ENCODE results near the gene TRHDE.
"Not testable (repeated sequence)": the region's sequence is repeated elsewhere in the genome, so short reads cannot be mapped to it uniquely, and the experiment has no call there.

The TRHDE gene

GRCh38 chr12:72510772-72511171 is 238.6 kb downstream of the TRHDE start:
- TF ChIP-seq ZNF274 (IDR thresholded peaks at IDR 0.05; ENCODE audit: low read depth, low read length) = no peak
- H3K4me3 ChIP-seq (ENCODE audit: low read length) = no peak overlapping the region

GRCh38 chr12:72511498-72511897 is 239.3 kb downstream of the TRHDE start:
- no peak overlapping the region for H3K4me3 ChIP-seq (ENCODE audit: low read length)
- no peak for TF ChIP-seq ZNF274 (IDR thresholded peaks at IDR 0.05; ENCODE audit: low read depth, low read length)

GRCh38 chr12:72511906-72512305 is 239.7 kb downstream of the TRHDE start:
- no peak overlapping the region for H3K4me3 ChIP-seq (ENCODE audit: low read length)
- TF ChIP-seq ZNF274 (IDR thresholded peaks at IDR 0.05; ENCODE audit: low read depth, low read length) = no peak

GRCh38 chr12:72520044-72520678 is 248.0 kb downstream of the TRHDE start:
- H3K4me3 ChIP-seq (ENCODE audit: low read length) = not testable (repeated sequence)

GRCh38 chr12:72521326-72521725 is 249.2 kb downstream of the TRHDE start:
- H3K4me3 ChIP-seq (ENCODE audit: low read length) = no peak overlapping the region
- no peak for TF ChIP-seq ZNF274 (IDR thresholded peaks at IDR 0.05; ENCODE audit: low read depth, low read length)

GRCh38 chr12:72522411-72522810 is 250.2 kb downstream of the TRHDE start:
- no peak overlapping the region for H3K4me3 ChIP-seq (ENCODE audit: low read length)
- TF ChIP-seq ZNF274 (IDR thresholded peaks at IDR 0.05; ENCODE audit: low read depth, low read length) = no peak

- TF ChIP-seq ZNF274 (IDR thresholded peaks at IDR 0.05; ENCODE audit: low read depth, low read length) = no peak
- no peak overlapping the region for H3K4me3 ChIP-seq (ENCODE audit: low read length)
These were observed 251.6 kb downstream of the TRHDE start for GRCh38 chr12:72523754-72524153.

GRCh38 chr12:72535212-72535990 is 263.2 kb downstream of the TRHDE start:
- no peak overlapping the region for H3K4me3 ChIP-seq (ENCODE audit: low read length)
- no peak for TF ChIP-seq ZNF274 (IDR thresholded peaks at IDR 0.05; ENCODE audit: low read depth, low read length)

- no peak overlapping the region for H3K4me3 ChIP-seq (ENCODE audit: low read length)
- no peak for TF ChIP-seq ZNF274 (IDR thresholded peaks at IDR 0.05; ENCODE audit: low read depth, low read length)
These were observed 268.6 kb downstream of the TRHDE start for GRCh38 chr12:72540811-72541210.

- no peak overlapping the region for H3K4me3 ChIP-seq (ENCODE audit: low read length)
- TF ChIP-seq ZNF274 (IDR thresholded peaks at IDR 0.05; ENCODE audit: low read depth, low read length) = no peak
These were observed 271.8 kb downstream of the TRHDE start for GRCh38 chr12:72543777-72544467.

- no peak overlapping the region for H3K4me3 ChIP-seq (ENCODE audit: low read length)
- no peak for TF ChIP-seq ZNF274 (IDR thresholded peaks at IDR 0.05; ENCODE audit: low read depth, low read length)
These were observed 273.9 kb downstream of the TRHDE start for GRCh38 chr12:72546106-72546505.

- TF ChIP-seq ZNF274 (IDR thresholded peaks at IDR 0.05; ENCODE audit: low read depth, low read length) = no peak
- H3K4me3 ChIP-seq (ENCODE audit: low read length) = no peak overlapping the region
These were observed 275.4 kb downstream of the TRHDE start for GRCh38 chr12:72547573-72547972.

- H3K4me3 ChIP-seq (ENCODE audit: low read length) = no peak overlapping the region
- no peak for TF ChIP-seq ZNF274 (IDR thresholded peaks at IDR 0.05; ENCODE audit: low read depth, low read length)
These were observed 277.0 kb downstream of the TRHDE start for GRCh38 chr12:72549184-72549583.

- H3K4me3 ChIP-seq (ENCODE audit: low read length) = no peak overlapping the region
- no peak for TF ChIP-seq ZNF274 (IDR thresholded peaks at IDR 0.05; ENCODE audit: low read depth, low read length)
These were observed 288.0 kb downstream of the TRHDE start for GRCh38 chr12:72560003-72560769.
